K562 (cell line): ENCODE measurements around the gene SLC30A1.

Source experiments
- ARHGAP35 ChIP-seq: fragments of 450-650 bp; IDR thresholded peaks from 2 replicates; pipeline ENCODE4 v1.6.1; 2018; ENCODE audit not compliant: partially characterized antibody
- CEBPB ChIP-seq: fragments of 450-650 bp; IDR thresholded peaks from 2 replicates; pipeline ENCODE4 v1.6.1; 2016; ENCODE audit warnings: missing genetic modification characterization, missing compliant biosample characterization
- EP300 ChIP-seq: IDR thresholded peaks from 2 replicates; pipeline ENCODE4 v1.6.1; 2012; ENCODE audit warnings: low read length, improper control_type of control experiment
- EZH2 ChIP-seq: IDR thresholded peaks from 2 replicates; pipeline ENCODE4 v1.6.1; 2012; ENCODE audit warnings: low read depth, mild to moderate bottlenecking, inconsistent platforms, low read length, borderline replicate concordance
- GTF2F1 ChIP-seq: IDR thresholded peaks from 2 replicates; pipeline ENCODE4 v1.6.1; 2011; ENCODE audit warnings: low read depth, low read length, improper control_type of control experiment
- POLR2A ChIP-seq: fragments of 450-650 bp; conservative IDR thresholded peaks from 2 replicates; pipeline ENCODE4 v1.6.1; 2016
- RAD21 ChIP-seq, 2 experiments: fragments of 250-450 bp in 1 of 2; fragments of 450-650 bp in 1 of 2; sonication (Bioruptor Pico) in 1 of 2; formaldehyde crosslinking in 1 of 2; IDR thresholded peaks in 1 of 2; conservative IDR thresholded peaks in 1 of 2; 2 replicates each; pipeline versions ENCODE4 v1.4.0 to v1.8.0; 2020 to 2022; ENCODE audit warnings: mild to moderate bottlenecking in 2 of 2, moderate library complexity in 1 of 2
- SMARCB1 ChIP-seq: IDR thresholded peaks from 2 replicates; pipeline ENCODE4 v1.6.1; 2011; ENCODE audit warnings: improper control_type of control experiment, low read depth; ENCODE audit not compliant: insufficient read length
- SRSF9 ChIP-seq: fragments of 200-400 bp; formaldehyde crosslinking; IDR thresholded peaks from 2 replicates; pipeline ENCODE4 v1.6.1; 2017; ENCODE audit warnings: low read depth, low read length, borderline replicate concordance
- TCFL5 ChIP-seq: fragments of 250-450 bp; sonication (Bioruptor Pico); conservative IDR thresholded peaks from 2 replicates; pipeline ENCODE4 v1.6.1; 2021; ENCODE audit warnings: mild to moderate bottlenecking, moderate library complexity, matching md5 sums
- ZNF146 ChIP-seq: IDR thresholded peaks from one replicate; pipeline ENCODE4 v1.6.1; 2018; ENCODE audit warnings: missing compliant biosample characterization; ENCODE audit not compliant: unreplicated experiment
- ZNF175 ChIP-seq: fragments of 200-800 bp; sonication (Bioruptor generic); IDR thresholded peaks from 2 replicates; pipeline ENCODE4 v1.6.1; 2016; ENCODE audit warnings: low read depth, mild to moderate bottlenecking, missing genetic modification characterization, missing compliant biosample characterization
- TF ChIP-seq, protein P1 (sequence below): sonication (generic); formaldehyde crosslinking; IDR thresholded peaks from 2 replicates; pipeline ENCODE4 v1.8.1; 2022; ENCODE audit warnings: missing genetic modification reagents
- TF ChIP-seq, protein P2 (sequence below): sonication (generic); formaldehyde crosslinking; IDR thresholded peaks from 2 replicates; pipeline ENCODE4 v1.5.0; 2020; ENCODE audit warnings: missing genetic modification reagents

DNA sequence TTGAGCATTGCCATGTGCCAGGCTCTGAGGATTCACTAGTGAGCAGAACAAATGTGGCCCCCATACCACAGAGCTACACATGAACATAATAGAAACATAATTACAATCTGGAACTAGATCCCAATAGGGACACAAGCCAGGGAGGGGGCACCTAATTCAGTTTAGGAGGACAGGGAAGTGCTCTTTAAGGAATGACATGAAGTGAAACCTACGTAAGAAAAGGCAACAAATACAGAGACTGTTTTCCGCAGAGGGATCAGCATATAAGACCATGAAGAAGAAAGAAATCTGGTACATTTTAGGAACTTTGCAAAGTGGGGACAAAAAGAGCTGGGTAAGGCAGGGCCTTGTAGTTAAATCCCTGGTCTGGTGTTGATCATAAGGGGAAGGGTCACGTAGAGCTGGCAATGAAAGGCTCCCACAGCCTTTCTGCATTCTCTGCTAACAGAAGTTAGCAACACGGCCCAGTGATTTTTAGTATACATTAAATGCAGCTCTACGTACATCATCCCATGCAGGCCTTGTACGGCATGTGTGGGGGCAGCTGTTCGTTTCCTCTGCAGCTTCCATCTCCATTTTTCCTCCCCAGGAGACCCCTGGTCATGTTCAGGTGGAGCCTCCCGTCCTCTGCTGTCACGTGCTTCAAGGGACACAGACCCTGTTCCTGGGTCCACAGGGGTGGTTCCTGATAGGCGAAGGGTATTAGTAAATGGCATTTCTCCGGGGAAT, 26.8 kb upstream of the SLC30A1 start:
- TF ChIP-seq POLR2A, result no peak
- TF ChIP-seq, protein P1, sequence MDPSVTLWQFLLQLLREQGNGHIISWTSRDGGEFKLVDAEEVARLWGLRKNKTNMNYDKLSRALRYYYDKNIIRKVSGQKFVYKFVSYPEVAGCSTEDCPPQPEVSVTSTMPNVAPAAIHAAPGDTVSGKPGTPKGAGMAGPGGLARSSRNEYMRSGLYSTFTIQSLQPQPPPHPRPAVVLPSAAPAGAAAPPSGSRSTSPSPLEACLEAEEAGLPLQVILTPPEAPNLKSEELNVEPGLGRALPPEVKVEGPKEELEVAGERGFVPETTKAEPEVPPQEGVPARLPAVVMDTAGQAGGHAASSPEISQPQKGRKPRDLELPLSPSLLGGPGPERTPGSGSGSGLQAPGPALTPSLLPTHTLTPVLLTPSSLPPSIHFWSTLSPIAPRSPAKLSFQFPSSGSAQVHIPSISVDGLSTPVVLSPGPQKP (CRISPR knock-in tag), result no peak
- TF ChIP-seq ZNF175, result no peak
- TF ChIP-seq EP300, result no peak
- no peak for TF ChIP-seq SMARCB1
- TF ChIP-seq EZH2, result no peak
- TF ChIP-seq GTF2F1, result no peak
- TF ChIP-seq, protein P2, sequence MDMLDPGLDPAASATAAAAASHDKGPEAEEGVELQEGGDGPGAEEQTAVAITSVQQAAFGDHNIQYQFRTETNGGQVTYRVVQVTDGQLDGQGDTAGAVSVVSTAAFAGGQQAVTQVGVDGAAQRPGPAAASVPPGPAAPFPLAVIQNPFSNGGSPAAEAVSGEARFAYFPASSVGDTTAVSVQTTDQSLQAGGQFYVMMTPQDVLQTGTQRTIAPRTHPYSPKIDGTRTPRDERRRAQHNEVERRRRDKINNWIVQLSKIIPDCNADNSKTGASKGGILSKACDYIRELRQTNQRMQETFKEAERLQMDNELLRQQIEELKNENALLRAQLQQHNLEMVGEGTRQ (CRISPR knock-in tag), result no peak; the same call in 1 of the 2 replicates
- TF ChIP-seq ZNF146 (CRISPR knock-in tag), result no peak
- TF ChIP-seq CEBPB (tag), result no peak
- no peak for TF ChIP-seq RAD21 (CRISPR knock-in tag; conservative IDR thresholded peaks at IDR 0.05 in 1 of 2, IDR thresholded peaks at IDR 0.05 in 1 of 2)
- TF ChIP-seq SRSF9, result no peak
- no peak for TF ChIP-seq TCFL5
- TF ChIP-seq ARHGAP35, result no peak
